CD4-positive, CD25-positive, alpha-beta regulatory T cell (primary cell): ENCODE data around the gene NAA20. TPM values are rescaled to one million over a fixed set of nuclear protein-coding genes. Genes with fewer than 3 reads are reported as not detected.

Experiments
- ATAC-seq, 2 donors: fragments of 150-1000 bp; cut with Tn5 transposase; one replicate each; pipeline ENCODE4 v1.10.0; 2021; ENCODE audit warnings: low read depth in 2 of 2, moderate number of reproducible peaks in 2 of 2, moderate library complexity in 1 of 2
- DNase-seq, 3 donors: peaks; one replicate each; pipeline versions ENCODE4 v3.0.0 to v3.0.0-alpha.2; 2012 to 2022; ENCODE audit warnings: mixed read lengths in 1 of 3
- H3K27ac ChIP-seq: one replicate; pipeline ENCODE4 v1.7.0; 2013; ENCODE audit warnings: mild to moderate bottlenecking, low read length; ENCODE audit not compliant: insufficient read depth, poor library complexity, severe bottlenecking
- H3K27me3 ChIP-seq: one replicate; pipeline ENCODE4 v1.7.0; 2013; ENCODE audit warnings: low read length; ENCODE audit not compliant: control insufficient read depth, insufficient read depth
- H3K36me3 ChIP-seq: one replicate; pipeline ENCODE4 v1.7.0; 2013; ENCODE audit warnings: mild to moderate bottlenecking, low read length, moderate library complexity; ENCODE audit not compliant: control insufficient read depth, insufficient read depth
- H3K4me1 ChIP-seq: 2 replicates; pipeline ENCODE4 v1.7.0; 2013; ENCODE audit warnings: mild to moderate bottlenecking, low read length; ENCODE audit not compliant: insufficient read depth, control insufficient read depth, poor library complexity, severe bottlenecking
- H3K4me3 ChIP-seq: one replicate; pipeline ENCODE4 v1.7.0; 2013; ENCODE audit warnings: low read depth, mild to moderate bottlenecking, low read length, moderate library complexity
- H3K9me3 ChIP-seq, 2 experiments: 1 replicate in 1 of 2; 2 replicates in 1 of 2; pipeline ENCODE4 v1.7.0; 2013; ENCODE audit warnings: low read length in 2 of 2, mild to moderate bottlenecking in 1 of 2, moderate library complexity in 1 of 2; ENCODE audit not compliant: control insufficient read depth in 2 of 2
- H3K27ac Mint-ChIP-seq, 3 donors: one replicate each; pipeline ENCODE4 v1.8.0; 2020 to 2022; ENCODE audit warnings: mild to moderate bottlenecking in 3 of 3, mixed read lengths in 3 of 3, moderate library complexity in 2 of 3
- H3K27me3 Mint-ChIP-seq: one replicate; pipeline ENCODE4 v1.8.0; 2022; ENCODE audit warnings: mild to moderate bottlenecking, mixed read lengths
- H3K36me3 Mint-ChIP-seq: one replicate; pipeline ENCODE4 v1.8.0; 2020; ENCODE audit warnings: mixed read lengths
- H3K4me1 Mint-ChIP-seq, 4 donors: one replicate each; pipeline ENCODE4 v1.8.0; 2020 to 2022; ENCODE audit warnings: mixed read lengths in 4 of 4, mild to moderate bottlenecking in 1 of 4
- H3K4me3 Mint-ChIP-seq, 4 donors: one replicate each; pipeline ENCODE4 v1.8.0; 2020 to 2022; ENCODE audit warnings: mild to moderate bottlenecking in 4 of 4, mixed read lengths in 4 of 4, moderate library complexity in 3 of 4
- H3K9me3 Mint-ChIP-seq, 7 donors: one replicate each; pipeline ENCODE4 v1.8.0; 2020 to 2022; ENCODE audit warnings: mixed read lengths in 7 of 7, mild to moderate bottlenecking in 3 of 7, moderate library complexity in 2 of 7
- polyA plus RNA-seq, 4 donors: library from polyadenylated mRNA; unstranded; fragments of 300-500 nt; fragmentation: Illumina TruSeq; gene quantifications; one replicate each; pipeline ENCODE4 v1.2.3, GENCODE V29; 2021
- total RNA-seq: library from RNA; stranded (reverse); gene quantifications from one replicate; pipeline ENCODE4 v1.2.3, GENCODE V29; 2022

NAA20 gene
- total and polyA plus RNA-seq, 5 donors from 2014 or later = 19.6 to 77.4 (median 69.9) TPM

DNA sequence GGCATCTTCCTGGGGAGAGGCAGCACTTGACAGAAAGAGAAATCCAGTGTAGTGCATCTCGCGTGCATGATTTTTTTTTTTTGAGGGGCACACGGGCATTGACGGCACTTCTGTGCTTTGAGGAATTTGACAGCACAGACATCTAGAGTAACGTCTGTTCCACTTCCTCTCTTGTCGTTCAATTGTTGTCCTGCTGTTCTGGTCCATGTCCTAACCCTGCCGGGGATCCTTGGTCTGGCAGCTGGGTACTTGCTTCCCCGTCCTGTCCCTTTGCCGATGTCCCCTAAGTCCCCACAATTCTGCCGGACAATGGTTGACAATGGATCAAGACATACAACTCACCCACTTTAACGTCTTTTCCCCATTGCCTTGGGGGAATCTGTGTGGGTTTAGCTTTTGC lies 46.0 kb upstream of the NAA20 start:
- no peaks in the 10 kb centered on the region for H3K27me3 ChIP-seq

GRCh38 chr20:19973961-19974629 lies 43.1 kb upstream of the NAA20 start:
- Mint-ChIP-seq H3K27me3 (peaks cover 6% of the 10 kb centered on the region), H3K4me1 (peaks cover 0 to 24% (median 10%) of the 10 kb centered on the region in 4 donors), H3K27ac (no peak overlapping the region), H3K36me3 (no peaks in the 10 kb centered on the region), H3K9me3 (no peaks in the 10 kb centered on the region), H3K4me3 (no peak overlapping the region)
- ATAC-seq (no peak), DNase-seq (no peak)
- no peak overlapping the region for H3K27ac ChIP-seq
- H3K4me3 ChIP-seq = no peak overlapping the region
- H3K9me3 ChIP-seq = no peaks in the 10 kb centered on the region
- H3K36me3 ChIP-seq = no peaks in the 10 kb centered on the region
- H3K27me3 ChIP-seq = no peaks in the 10 kb centered on the region
- peaks cover 2% of the 10 kb centered on the region for H3K4me1 ChIP-seq

More for the DNA sequence above, 46.0 kb upstream of the NAA20 start:
- Mint-ChIP-seq H3K36me3 (no peaks in the 10 kb centered on the region), H3K27ac (peak overlapping the region in 1 of 3 donors; percentile 52), H3K9me3 (no peaks in the 10 kb centered on the region), H3K4me3 (no peak overlapping the region), H3K4me1 (peaks cover 8 to 32% (median 23%) of the 10 kb centered on the region in 4 donors), H3K27me3 (no peaks in the 10 kb centered on the region)
- Histone ChIP-seq H3K4me1 (peaks cover 16% of the 10 kb centered on the region), H3K36me3 (no peaks in the 10 kb centered on the region), H3K9me3 (no peaks in the 10 kb centered on the region), H3K4me3 (no peak overlapping the region), H3K27ac (no peak overlapping the region)
- no peak for ATAC-seq
- DNase-seq = no peak

- no peak for DNase-seq
Observed at GRCh38 chr20:19974630-19975435, 42.3 kb upstream of the NAA20 start.

GRCh38 chr20:19975436-19975799 lies 41.7 kb upstream of the NAA20 start:
- Histone ChIP-seq H3K36me3 (no peaks in the 10 kb centered on the region), H3K27ac (no peak overlapping the region), H3K4me3 (no peak overlapping the region), H3K27me3 (no peaks in the 10 kb centered on the region), H3K9me3 (no peaks in the 10 kb centered on the region), H3K4me1 (no peaks in the 10 kb centered on the region)
- H3K27ac Mint-ChIP-seq = no peak overlapping the region
- H3K27me3 Mint-ChIP-seq = peaks cover 6% of the 10 kb centered on the region
- no peak overlapping the region for H3K4me3 Mint-ChIP-seq
- H3K4me1 Mint-ChIP-seq = peaks cover 0 to 14% (median 5%) of the 10 kb centered on the region in 4 donors
- no peak for DNase-seq
- no peaks in the 10 kb centered on the region for H3K36me3 Mint-ChIP-seq
- no peak for ATAC-seq
- H3K9me3 Mint-ChIP-seq = no peaks in the 10 kb centered on the region

More at GRCh38 chr20:19974630-19975435, 42.3 kb upstream of the NAA20 start:
- H3K36me3 ChIP-seq = no peaks in the 10 kb centered on the region
- H3K36me3 Mint-ChIP-seq = no peaks in the 10 kb centered on the region
- no peak for ATAC-seq
- no peaks in the 10 kb centered on the region for H3K4me1 ChIP-seq
- no peak overlapping the region for H3K27ac ChIP-seq
- no peak overlapping the region for H3K27ac Mint-ChIP-seq
- H3K9me3 Mint-ChIP-seq = no peaks in the 10 kb centered on the region
- no peaks in the 10 kb centered on the region for H3K9me3 ChIP-seq
- H3K4me3 Mint-ChIP-seq = no peak overlapping the region
- peaks cover 0 to 17% (median 5%) of the 10 kb centered on the region in 4 donors for H3K4me1 Mint-ChIP-seq
- H3K27me3 Mint-ChIP-seq = peaks cover 6% of the 10 kb centered on the region
- H3K4me3 ChIP-seq = no peak overlapping the region
- no peaks in the 10 kb centered on the region for H3K27me3 ChIP-seq

- ATAC-seq (no peak), DNase-seq (no peak)
- Histone ChIP-seq H3K36me3 (no peaks in the 10 kb centered on the region), H3K4me1 (no peaks in the 10 kb centered on the region), H3K9me3 (no peaks in the 10 kb centered on the region), H3K27ac (no peak overlapping the region), H3K27me3 (no peaks in the 10 kb centered on the region), H3K4me3 (no peak overlapping the region)
- Mint-ChIP-seq H3K4me3 (no peak overlapping the region), H3K9me3 (no peaks in the 10 kb centered on the region), H3K27me3 (peaks cover 6% of the 10 kb centered on the region), H3K36me3 (no peaks in the 10 kb centered on the region), H3K4me1 (peaks cover 0 to 14% (median 5%) of the 10 kb centered on the region in 4 donors), H3K27ac (peak overlapping the region in 1 of 3 donors; percentile 41)
Observed at GRCh38 chr20:19975901-19976300, 41.3 kb upstream of the NAA20 start.

DNA sequence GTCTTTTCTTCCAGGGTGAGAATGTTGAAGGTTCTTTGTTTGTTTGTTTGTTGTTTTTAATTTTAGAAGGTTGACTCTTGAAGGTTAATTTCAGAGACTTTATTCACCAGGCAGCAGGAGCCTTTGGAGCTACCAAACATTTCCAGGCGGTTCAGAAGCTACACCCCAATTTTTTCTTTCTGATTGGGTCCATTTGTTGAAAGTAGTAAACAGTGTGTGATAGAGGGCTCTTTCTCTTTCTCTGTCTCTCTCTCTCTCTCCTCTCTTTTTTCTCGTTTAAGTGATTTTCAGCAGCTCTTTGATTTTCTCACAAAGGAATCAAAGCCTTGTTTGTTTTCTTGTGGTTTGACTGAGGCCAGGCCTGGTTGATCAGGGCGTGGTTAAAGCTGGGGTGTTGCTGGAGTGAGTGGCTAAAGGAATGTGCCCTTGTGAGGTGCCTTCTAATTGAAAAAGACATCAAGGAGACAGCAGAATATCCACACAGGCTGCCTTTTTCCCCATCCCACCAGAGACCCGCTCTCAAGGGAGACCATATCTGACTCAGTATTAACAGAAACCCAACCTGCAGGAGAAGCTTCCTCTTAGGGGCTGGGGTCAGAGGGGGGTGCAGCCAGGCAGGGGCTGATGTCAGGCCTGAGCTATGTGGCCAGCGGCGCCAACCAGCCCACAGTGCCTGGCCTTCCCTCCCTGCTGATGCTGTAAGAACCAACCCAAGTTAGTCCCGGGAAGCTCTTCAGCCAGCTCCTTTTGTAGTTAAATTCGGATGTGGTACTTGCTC lies 40.4 kb upstream of the NAA20 start:
- no peaks in the 10 kb centered on the region for H3K27me3 ChIP-seq
- H3K27ac ChIP-seq = no peak overlapping the region
- H3K36me3 ChIP-seq = no peaks in the 10 kb centered on the region
- Mint-ChIP-seq H3K9me3 (no peaks in the 10 kb centered on the region), H3K4me1 (peaks cover 0 to 14% (median 5%) of the 10 kb centered on the region in 4 donors), H3K27me3 (peaks cover 8% of the 10 kb centered on the region), H3K27ac (peak overlapping the region in 2 of 3 donors; percentile 41 to 57), H3K36me3 (no peaks in the 10 kb centered on the region), H3K4me3 (no peak overlapping the region)
- no peak overlapping the region for H3K4me3 ChIP-seq
- no peak for DNase-seq
- ATAC-seq = no peak
- no peaks in the 10 kb centered on the region for H3K4me1 ChIP-seq
- no peaks in the 10 kb centered on the region for H3K9me3 ChIP-seq

- no peak for ATAC-seq
- Mint-ChIP-seq H3K36me3 (no peaks in the 10 kb centered on the region), H3K4me1 (peaks cover 0 to 14% (median 5%) of the 10 kb centered on the region in 4 donors), H3K27me3 (peaks cover 11% of the 10 kb centered on the region), H3K27ac (no peak overlapping the region), H3K4me3 (no peak overlapping the region), H3K9me3 (no peaks in the 10 kb centered on the region)
- DNase-seq = no peak
- no peaks in the 10 kb centered on the region for H3K4me1 ChIP-seq
- H3K27ac ChIP-seq = no peak overlapping the region
- no peaks in the 10 kb centered on the region for H3K36me3 ChIP-seq
- no peaks in the 10 kb centered on the region for H3K27me3 ChIP-seq
- no peak overlapping the region for H3K4me3 ChIP-seq
- H3K9me3 ChIP-seq = no peaks in the 10 kb centered on the region
Observed at GRCh38 chr20:19977373-19977770, 39.8 kb upstream of the NAA20 start.
